ENCODE results near the gene HSPA1A. TPM values are rescaled to one million over a fixed set of nuclear protein-coding genes. Genes with fewer than 3 reads are reported as not detected.
A peak's percentile ranks its signal among the peaks of the same experiment; 100 is the strongest.

The HSPA1A gene
- polyA plus RNA-seq, 3 donors: 144 to 215 (median 200) TPM

- Histone ChIP-seq H3K27ac (ENCODE audit: low read depth in 1 of 2, low read length in 2 of 2) (peak within 1 kb of the TSS; percentile 72 to 95), H3K9me3 (replicated peaks in 1 of 2; ENCODE audit: control insufficient read depth in 1 of 2, insufficient read depth in 1 of 2, low read length in 2 of 2) (no peaks in the 10 kb centered on the region), H3K4me2 (replicated peaks; ENCODE audit: extremely low read depth, low read length, poor library complexity, severe bottlenecking) (peak within 1 kb of the TSS; percentile 96), H3K4me3 (replicated peaks in 1 of 3; ENCODE audit: low read depth in 2 of 3, low read length in 3 of 3) (peak within 1 kb of the TSS; percentile 61 to 98 (median 66)), H2AFZ (ENCODE audit: insufficient read depth, low read depth, low read length, poor library complexity, severe bottlenecking) (peak within 1 kb of the TSS; percentile 98), H3K9ac (ENCODE audit: insufficient read depth, low read length, poor library complexity, severe bottlenecking) (peak within 1 kb of the TSS; percentile 94), H3K36me3 (replicated peaks in 1 of 2; ENCODE audit: control insufficient read depth in 1 of 2, insufficient read depth in 2 of 2, low read length in 2 of 2) (peaks cover 7 to 22% of the 10 kb centered on the region in 2 donors), H3K79me2 (ENCODE audit: insufficient read depth, low read length) (peaks cover 28% of the 10 kb centered on the region), H4K20me1 (ENCODE audit: insufficient read depth, low read length) (no peaks in the 10 kb centered on the region), H3K4me1 (ENCODE audit: control insufficient read depth in 1 of 2, insufficient read depth in 2 of 2, low read length in 2 of 2) (peaks cover 24 to 30% of the 10 kb centered on the region in 2 donors), H3K27me3 (ENCODE audit: control insufficient read depth in 2 of 2, insufficient read depth in 2 of 2, low read length in 2 of 2) (no peaks in the 10 kb centered on the region)
- intact Hi-C loops (cut with micrococcal nuclease): loop anchor here in 1 of 2 donors (2.0 to 10.0 kb wide), 2 partner anchors 27 to 61 kb away; partner anchors contain the start of gene CLIC1
- DNase-seq: peak; percentile 96 to 97 (median 97)
- peak within 1 kb of the TSS; percentile 99 for H3K4me3 Mint-ChIP-seq
- H3K27me3 Mint-ChIP-seq (ENCODE audit: low read depth in 3 of 3): peaks cover 0 to 2% (median 0%) of the 10 kb centered on the region in 3 donors
- H3K4me1 Mint-ChIP-seq: peaks cover 25% of the 10 kb centered on the region
- WGBS (ENCODE audit: insufficient coverage): under 1% methylated on average over 74 of the region's 75 CpGs
- no peaks in the 10 kb centered on the region for H3K9me3 Mint-ChIP-seq
- H3K27ac Mint-ChIP-seq: peak within 1 kb of the TSS; percentile 97 to 99 (median 99)
- peak; percentile 78 for TF ChIP-seq CTCF (IDR thresholded peaks at IDR 0.05)
- peaks cover 14 to 24% of the 10 kb centered on the region in 2 donors for H3K36me3 Mint-ChIP-seq
Measured at GRCh38 chr6:31795616-31796298, 19.6 kb upstream of the HSPA1A start, which contains the start of gene VARS1. Gene VARS1, minus strand, starts transcription at chr6:31795752. Its CDS starts 535 bp downstream, at chr6:31795217.

DNA sequence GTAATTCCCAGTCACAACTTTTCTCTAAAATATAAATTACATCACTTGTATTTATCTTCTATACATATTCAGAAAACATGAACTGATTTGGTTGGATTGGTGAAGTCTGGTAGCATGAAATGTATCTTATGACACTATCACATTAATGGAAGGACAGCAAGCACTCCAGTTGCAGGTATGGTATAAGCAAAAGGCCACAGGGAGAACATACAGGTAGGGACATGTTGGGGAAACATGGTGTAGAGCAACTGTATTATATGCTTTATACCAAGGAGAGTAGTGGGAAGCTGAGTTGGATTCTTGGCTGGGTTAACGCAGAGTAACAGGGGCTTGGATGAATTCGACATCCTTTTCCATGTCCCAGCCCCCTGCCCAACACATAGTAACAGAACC, 18.4 kb upstream of the HSPA1A start:
- Mint-ChIP-seq H3K27me3 (ENCODE audit: low read depth in 3 of 3) (peaks cover 0 to 2% (median 0%) of the 10 kb centered on the region in 3 donors), H3K4me1 (peaks cover 21% of the 10 kb centered on the region), H3K36me3 (peaks cover 14 to 24% of the 10 kb centered on the region in 2 donors), H3K4me3 (no peak overlapping the region), H3K9me3 (no peaks in the 10 kb centered on the region), H3K27ac (peak overlapping the region in 6 of 7 donors; percentile 13 to 87 (median 59))
- DNase-seq: no peak
- Histone ChIP-seq H3K4me1 (ENCODE audit: control insufficient read depth in 1 of 2, insufficient read depth in 2 of 2, low read length in 2 of 2) (peaks cover 19 to 27% of the 10 kb centered on the region in 2 donors), H3K36me3 (replicated peaks in 1 of 2; ENCODE audit: control insufficient read depth in 1 of 2, insufficient read depth in 2 of 2, low read length in 2 of 2) (peaks cover 3 to 22% of the 10 kb centered on the region in 2 donors), H3K27ac (ENCODE audit: low read depth in 1 of 2, low read length in 2 of 2) (peak overlapping the region in 1 of 2 donors; percentile 31), H4K20me1 (ENCODE audit: insufficient read depth, low read length) (no peaks in the 10 kb centered on the region), H3K4me3 (replicated peaks in 1 of 3; ENCODE audit: low read depth in 2 of 3, low read length in 3 of 3) (no peak overlapping the region), H3K79me2 (ENCODE audit: insufficient read depth, low read length) (peaks cover 31% of the 10 kb centered on the region), H3K27me3 (ENCODE audit: control insufficient read depth in 2 of 2, insufficient read depth in 2 of 2, low read length in 2 of 2) (no peaks in the 10 kb centered on the region), H3K9me3 (replicated peaks in 1 of 2; ENCODE audit: control insufficient read depth in 1 of 2, insufficient read depth in 1 of 2, low read length in 2 of 2) (no peaks in the 10 kb centered on the region), H3K4me2 (replicated peaks; ENCODE audit: extremely low read depth, low read length, poor library complexity, severe bottlenecking) (no peak overlapping the region), H2AFZ (ENCODE audit: insufficient read depth, low read depth, low read length, poor library complexity, severe bottlenecking) (no peak overlapping the region), H3K9ac (ENCODE audit: insufficient read depth, low read length, poor library complexity, severe bottlenecking) (no peak overlapping the region)
- no CpG with 5 or more reads among the region's 2 CpGs for WGBS (ENCODE audit: insufficient coverage)
- TF ChIP-seq CTCF (IDR thresholded peaks at IDR 0.05): no peak
- intact Hi-C loops (cut with micrococcal nuclease): loop anchor here in 1 of 2 donors (10.0 kb wide), 1 partner anchor 62 kb away; the partner anchor contains the start of gene CLIC1
